Activated gamma-delta T cell treated with Interleukin-2 at 50 U/mL for 16 hours (primary cell): ENCODE data around the gene ANO9.
"Not testable (repeated sequence)": the region's sequence is repeated elsewhere in the genome, so short reads cannot be mapped to it uniquely, and the experiment has no call there.

Source experiments
- DNase-seq: peaks from one replicate; pipeline ENCODE4 v3.0.0-alpha.2; 2020

Gene ANO9

GRCh38 chr11:432501-433100, 9.2 kb downstream of the ANO9 start:
- DNase-seq, result no peak

GRCh38 chr11:431921-432320, 9.9 kb downstream of the ANO9 start:
- no peak for DNase-seq

GRCh38 chr11:429931-430456, 11.8 kb downstream of the ANO9 start:
- no peak for DNase-seq

- no peak for DNase-seq
Observed at GRCh38 chr11:429391-429790, 12.4 kb downstream of the ANO9 start.

- DNase-seq, result no peak
Observed at GRCh38 chr11:428295-428694, 13.5 kb downstream of the ANO9 start.

GRCh38 chr11:426851-427250, 15.0 kb downstream of the ANO9 start:
- no peak for DNase-seq

GRCh38 chr11:425301-425700, 16.5 kb downstream of the ANO9 start:
- no peak for DNase-seq

- not testable (repeated sequence) for DNase-seq
Observed at GRCh38 chr11:424766-425165, 17.0 kb downstream of the ANO9 start.

- no peak for DNase-seq
Observed at GRCh38 chr11:424232-424631, 17.6 kb downstream of the ANO9 start.

GRCh38 chr11:422249-422656, 19.6 kb downstream of the ANO9 start:
- DNase-seq, result no peak

- no peak for DNase-seq
Observed at GRCh38 chr11:420911-421321, 20.9 kb downstream of the ANO9 start.

- no peak for DNase-seq
Observed at GRCh38 chr11:420054-420910, 21.5 kb downstream of the ANO9 start.

GRCh38 chr11:419248-420005, 22.4 kb downstream of the ANO9 start:
- no peak for DNase-seq

GRCh38 chr11:418343-419247, 23.2 kb downstream of the ANO9 start:
- DNase-seq, result no peak

GRCh38 chr11:417652-418342, 24.0 kb downstream of the ANO9 start:
- DNase-seq, result no peak

- peak; percentile 43 for DNase-seq
Observed at GRCh38 chr11:416757-417621, 24.8 kb downstream of the ANO9 start.

GRCh38 chr11:416051-416756, 25.6 kb downstream of the ANO9 start:
- DNase-seq, result no peak

- no peak for DNase-seq
Observed at GRCh38 chr11:415640-416041, 26.2 kb downstream of the ANO9 start.

- DNase-seq, result no peak
Observed at GRCh38 chr11:414318-414857, 27.4 kb downstream of the ANO9 start.
